Loucy (cell line): Measurements from ENCODE around the gene SRSF7.

Experiments used
- EZH2phosphoT487 ChIP-seq: fragments of 200-600 bp; IDR thresholded peaks from 2 replicates; pipeline ENCODE4 v1.6.1; 2018; ENCODE audit warnings: antibody characterized with exemption, mild to moderate bottlenecking, moderate library complexity, borderline replicate concordance
- TF ChIP-seq, protein P1 (sequence below): fragments of 200-600 bp; sonication (generic); conservative IDR thresholded peaks from 2 replicates; pipeline ENCODE4 v1.5.1; 2014; ENCODE audit warnings: mild to moderate bottlenecking, antibody characterized with exemption, low read length

DNA sequence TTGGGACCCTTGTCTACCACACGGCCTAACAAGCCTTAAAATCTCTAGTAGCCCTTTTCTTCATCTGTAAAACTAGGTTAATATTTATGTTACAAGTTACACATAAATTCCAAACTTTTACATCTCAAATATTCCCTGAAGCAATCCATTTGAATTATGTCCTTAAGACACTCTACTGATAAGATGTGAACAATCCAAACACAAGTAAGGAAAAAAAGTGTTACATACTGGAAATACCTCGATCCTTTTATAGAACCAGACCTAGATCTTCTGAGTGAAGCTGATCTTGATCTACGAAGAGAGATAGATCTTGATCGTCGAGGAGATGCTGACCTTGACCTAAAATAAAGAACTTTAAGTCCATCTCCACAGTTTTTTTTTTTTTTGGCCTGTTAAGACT lies 3.3 kb downstream of the SRSF7 start:
- TF ChIP-seq, protein P1, sequence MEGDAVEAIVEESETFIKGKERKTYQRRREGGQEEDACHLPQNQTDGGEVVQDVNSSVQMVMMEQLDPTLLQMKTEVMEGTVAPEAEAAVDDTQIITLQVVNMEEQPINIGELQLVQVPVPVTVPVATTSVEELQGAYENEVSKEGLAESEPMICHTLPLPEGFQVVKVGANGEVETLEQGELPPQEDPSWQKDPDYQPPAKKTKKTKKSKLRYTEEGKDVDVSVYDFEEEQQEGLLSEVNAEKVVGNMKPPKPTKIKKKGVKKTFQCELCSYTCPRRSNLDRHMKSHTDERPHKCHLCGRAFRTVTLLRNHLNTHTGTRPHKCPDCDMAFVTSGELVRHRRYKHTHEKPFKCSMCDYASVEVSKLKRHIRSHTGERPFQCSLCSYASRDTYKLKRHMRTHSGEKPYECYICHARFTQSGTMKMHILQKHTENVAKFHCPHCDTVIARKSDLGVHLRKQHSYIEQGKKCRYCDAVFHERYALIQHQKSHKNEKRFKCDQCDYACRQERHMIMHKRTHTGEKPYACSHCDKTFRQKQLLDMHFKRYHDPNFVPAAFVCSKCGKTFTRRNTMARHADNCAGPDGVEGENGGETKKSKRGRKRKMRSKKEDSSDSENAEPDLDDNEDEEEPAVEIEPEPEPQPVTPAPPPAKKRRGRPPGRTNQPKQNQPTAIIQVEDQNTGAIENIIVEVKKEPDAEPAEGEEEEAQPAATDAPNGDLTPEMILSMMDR = no peak
- TF ChIP-seq EZH2phosphoT487 = no peak
